WTC11 (cell line): ENCODE data around the gene ASTN2. TPM values are rescaled to one million over a fixed set of nuclear protein-coding genes. Genes with fewer than 3 reads are reported as not detected.

ENCODE experiments used
- ATAC-seq: fragments of 200-7000 bp; cut with Tn5 transposase; 2 replicates; pipeline ENCODE4 v1.10.0; 2021; ENCODE audit warnings: mild to moderate bottlenecking, moderate library complexity
- CTCF ChIA-PET: fragments of 300-600 bp; sonication (Branson Sonifier 250); formaldehyde crosslinking; loops from one replicate; lab custom pipeline; 2021; ENCODE audit warnings: antibody characterized with exemption; lab: Charles Lee
- POLR2A ChIA-PET: fragments of 350-600 bp; sonication (Branson Sonifier 250); formaldehyde crosslinking; loops from one replicate; lab custom pipeline; 2021; ENCODE audit warnings: antibody characterized with exemption; lab: Charles Lee
- DNase-seq: peaks from one replicate; pipeline ENCODE4 v3.0.0; 2021; ENCODE audit warnings: low spot score
- H3K27ac Mint-ChIP-seq: 2 replicates; pipeline ENCODE4 v1.8.0; 2021; ENCODE audit warnings: mixed read lengths
- H3K27me3 Mint-ChIP-seq: 2 replicates; pipeline ENCODE4 v1.8.0; 2021; ENCODE audit warnings: low read depth, mild to moderate bottlenecking, moderate library complexity, mixed read lengths
- H3K36me3 Mint-ChIP-seq: 2 replicates; pipeline ENCODE4 v1.8.0; 2021; ENCODE audit warnings: mixed read lengths
- H3K4me1 Mint-ChIP-seq: 2 replicates; pipeline ENCODE4 v1.8.0; 2022; ENCODE audit warnings: mixed read lengths
- H3K4me3 Mint-ChIP-seq: 2 replicates; pipeline ENCODE4 v1.8.0; 2021; ENCODE audit warnings: mild to moderate bottlenecking, moderate library complexity, mixed read lengths
- H3K9me3 Mint-ChIP-seq: 2 replicates; pipeline ENCODE4 v1.8.0; 2021; ENCODE audit warnings: mixed read lengths
- ATF1 ChIP-seq: sonication (generic); formaldehyde crosslinking; IDR thresholded peaks from 2 replicates; pipeline ENCODE4 v1.8.1; 2023; ENCODE audit warnings: mild to moderate bottlenecking, moderate library complexity, missing genetic modification reagents
- CREB1 ChIP-seq: sonication (generic); formaldehyde crosslinking; IDR thresholded peaks from 2 replicates; pipeline ENCODE4 v1.8.0; 2023; ENCODE audit warnings: mild to moderate bottlenecking, missing genetic modification reagents
- FOXP4 ChIP-seq: sonication (generic); formaldehyde crosslinking; IDR thresholded peaks from 2 replicates; pipeline ENCODE4 v1.8.0; 2022; ENCODE audit warnings: mild to moderate bottlenecking, missing genetic modification reagents
- GRHL2 ChIP-seq: fragments of 250-450 bp; sonication (Bioruptor Pico); IDR thresholded peaks from 2 replicates; pipeline ENCODE4 v1.8.0; 2022; ENCODE audit warnings: mild to moderate bottlenecking, moderate library complexity; ENCODE audit not compliant: insufficient replicate concordance, severe bottlenecking
- MYBL2 ChIP-seq: sonication (generic); formaldehyde crosslinking; IDR thresholded peaks from 2 replicates; pipeline ENCODE4 v1.8.1; 2023; ENCODE audit warnings: mild to moderate bottlenecking, moderate library complexity, missing genetic modification reagents
- NFE2L1 ChIP-seq: sonication (generic); formaldehyde crosslinking; IDR thresholded peaks from 2 replicates; pipeline ENCODE4 v1.8.1; 2023; ENCODE audit warnings: missing genetic modification reagents
- NR2C2 ChIP-seq: sonication (generic); formaldehyde crosslinking; IDR thresholded peaks from 2 replicates; pipeline ENCODE4 v1.8.0; 2022; ENCODE audit warnings: mild to moderate bottlenecking, missing genetic modification reagents
- NR3C1 ChIP-seq: sonication (generic); formaldehyde crosslinking; conservative IDR thresholded peaks from 2 replicates; pipeline ENCODE4 v1.8.1; 2023; ENCODE audit warnings: low read depth, mild to moderate bottlenecking, missing genetic modification reagents
- PRRX2 ChIP-seq: fragments of 250-450 bp; sonication (Bioruptor Pico); IDR thresholded peaks from 2 replicates; pipeline ENCODE4 v1.8.0; 2021; ENCODE audit warnings: mild to moderate bottlenecking
- SP1 ChIP-seq: sonication (generic); formaldehyde crosslinking; conservative IDR thresholded peaks from 2 replicates; pipeline ENCODE4 v1.8.1; 2022; ENCODE audit warnings: missing genetic modification reagents
- ZMAT4 ChIP-seq: fragments of 250-450 bp; sonication (Bioruptor Pico); IDR thresholded peaks from 2 replicates; pipeline ENCODE4 v1.9.0; 2021; ENCODE audit warnings: mild to moderate bottlenecking
- ZNF138 ChIP-seq: sonication (generic); formaldehyde crosslinking; conservative IDR thresholded peaks from 2 replicates; pipeline ENCODE4 v1.8.1; 2022; ENCODE audit warnings: mild to moderate bottlenecking, moderate library complexity, missing genetic modification reagents
- ZNF317 ChIP-seq: sonication (generic); formaldehyde crosslinking; IDR thresholded peaks from 2 replicates; pipeline ENCODE4 v1.8.1; 2023; ENCODE audit warnings: low read depth, mild to moderate bottlenecking, moderate library complexity, missing genetic modification reagents, borderline replicate concordance
- total RNA-seq: library from RNA; stranded (reverse); gene quantifications from 3 replicates; pipeline ENCODE4 v1.2.3, GENCODE V29; 2021
- TF ChIP-seq, protein P1 (sequence below): sonication (generic); formaldehyde crosslinking; IDR thresholded peaks from 2 replicates; pipeline ENCODE4 v1.8.0; 2023; ENCODE audit warnings: mild to moderate bottlenecking, missing genetic modification reagents
- TF ChIP-seq, protein P2 (sequence below): sonication (generic); formaldehyde crosslinking; IDR thresholded peaks from 2 replicates; pipeline ENCODE4 v1.8.1; 2022; ENCODE audit warnings: mild to moderate bottlenecking, missing genetic modification reagents, moderate library complexity, borderline replicate concordance
- TF ChIP-seq, protein P3 (sequence below): sonication (generic); formaldehyde crosslinking; IDR thresholded peaks from 2 replicates; pipeline ENCODE4 v1.8.0; 2022; ENCODE audit warnings: mild to moderate bottlenecking, missing genetic modification reagents
- TF ChIP-seq, protein P4 (sequence below): sonication (generic); formaldehyde crosslinking; IDR thresholded peaks from 2 replicates; pipeline ENCODE4 v1.8.0; 2022; ENCODE audit warnings: mild to moderate bottlenecking, missing genetic modification reagents

Gene ASTN2
- total RNA-seq, 1 experiment from 2014 or later = 16.2 TPM

DNA sequence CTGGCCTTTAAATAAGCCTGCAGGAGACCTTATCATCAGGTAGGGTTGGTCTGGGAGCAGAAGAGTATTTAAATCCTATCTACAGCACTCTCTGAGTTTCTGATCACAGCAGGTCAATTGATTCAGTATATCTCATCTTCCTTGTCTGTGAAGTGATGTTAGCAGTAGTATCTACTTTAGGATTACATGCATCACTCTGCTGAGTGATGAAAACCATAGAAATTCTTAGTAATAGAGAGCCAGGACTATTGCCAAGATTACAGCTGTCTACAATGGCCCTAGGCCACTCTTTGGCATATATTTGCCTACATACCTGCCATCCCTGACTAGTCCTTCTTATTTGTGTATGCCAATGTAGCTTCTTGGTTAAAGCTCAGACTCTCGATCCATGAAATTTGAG is 183.8 kb downstream of the ASTN2 start (continued):
- TF ChIP-seq, protein P1, sequence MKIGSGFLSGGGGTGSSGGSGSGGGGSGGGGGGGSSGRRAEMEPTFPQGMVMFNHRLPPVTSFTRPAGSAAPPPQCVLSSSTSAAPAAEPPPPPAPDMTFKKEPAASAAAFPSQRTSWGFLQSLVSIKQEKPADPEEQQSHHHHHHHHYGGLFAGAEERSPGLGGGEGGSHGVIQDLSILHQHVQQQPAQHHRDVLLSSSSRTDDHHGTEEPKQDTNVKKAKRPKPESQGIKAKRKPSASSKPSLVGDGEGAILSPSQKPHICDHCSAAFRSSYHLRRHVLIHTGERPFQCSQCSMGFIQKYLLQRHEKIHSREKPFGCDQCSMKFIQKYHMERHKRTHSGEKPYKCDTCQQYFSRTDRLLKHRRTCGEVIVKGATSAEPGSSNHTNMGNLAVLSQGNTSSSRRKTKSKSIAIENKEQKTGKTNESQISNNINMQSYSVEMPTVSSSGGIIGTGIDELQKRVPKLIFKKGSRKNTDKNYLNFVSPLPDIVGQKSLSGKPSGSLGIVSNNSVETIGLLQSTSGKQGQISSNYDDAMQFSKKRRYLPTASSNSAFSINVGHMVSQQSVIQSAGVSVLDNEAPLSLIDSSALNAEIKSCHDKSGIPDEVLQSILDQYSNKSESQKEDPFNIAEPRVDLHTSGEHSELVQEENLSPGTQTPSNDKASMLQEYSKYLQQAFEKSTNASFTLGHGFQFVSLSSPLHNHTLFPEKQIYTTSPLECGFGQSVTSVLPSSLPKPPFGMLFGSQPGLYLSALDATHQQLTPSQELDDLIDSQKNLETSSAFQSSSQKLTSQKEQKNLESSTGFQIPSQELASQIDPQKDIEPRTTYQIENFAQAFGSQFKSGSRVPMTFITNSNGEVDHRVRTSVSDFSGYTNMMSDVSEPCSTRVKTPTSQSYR (CRISPR knock-in tag) = no peak
- TF ChIP-seq NR3C1 (CRISPR knock-in tag) (no peak), ZNF138 (CRISPR knock-in tag) (no peak), NFE2L1 (CRISPR knock-in tag) (no peak), GRHL2 (CRISPR knock-in tag) (no peak), MYBL2 (no peak)

GRCh38 chr9:117224695-117225094 is 190.2 kb downstream of the ASTN2 start:
- Mint-ChIP-seq H3K4me1 (peaks cover 10% of the 10 kb centered on the region), H3K9me3 (no peaks in the 10 kb centered on the region)
- POLR2A ChIA-PET = no interaction called here

More at GRCh38 chr9:117224695-117225094, 190.2 kb downstream of the ASTN2 start:
- TF ChIP-seq FOXP4 (CRISPR knock-in tag) = no peak
- no peak for TF ChIP-seq NR2C2 (CRISPR knock-in tag)
- TF ChIP-seq ZNF317 = 0 out of 2 replicates have a peak, but pooled peaks have one; percentile 59
- no peak for TF ChIP-seq PRRX2
- no peak for TF ChIP-seq ZMAT4
- TF ChIP-seq, protein P2, sequence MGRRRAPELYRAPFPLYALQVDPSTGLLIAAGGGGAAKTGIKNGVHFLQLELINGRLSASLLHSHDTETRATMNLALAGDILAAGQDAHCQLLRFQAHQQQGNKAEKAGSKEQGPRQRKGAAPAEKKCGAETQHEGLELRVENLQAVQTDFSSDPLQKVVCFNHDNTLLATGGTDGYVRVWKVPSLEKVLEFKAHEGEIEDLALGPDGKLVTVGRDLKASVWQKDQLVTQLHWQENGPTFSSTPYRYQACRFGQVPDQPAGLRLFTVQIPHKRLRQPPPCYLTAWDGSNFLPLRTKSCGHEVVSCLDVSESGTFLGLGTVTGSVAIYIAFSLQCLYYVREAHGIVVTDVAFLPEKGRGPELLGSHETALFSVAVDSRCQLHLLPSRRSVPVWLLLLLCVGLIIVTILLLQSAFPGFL (CRISPR knock-in tag) = no peak
- TF ChIP-seq CREB1 = no peak
- TF ChIP-seq, protein P3, sequence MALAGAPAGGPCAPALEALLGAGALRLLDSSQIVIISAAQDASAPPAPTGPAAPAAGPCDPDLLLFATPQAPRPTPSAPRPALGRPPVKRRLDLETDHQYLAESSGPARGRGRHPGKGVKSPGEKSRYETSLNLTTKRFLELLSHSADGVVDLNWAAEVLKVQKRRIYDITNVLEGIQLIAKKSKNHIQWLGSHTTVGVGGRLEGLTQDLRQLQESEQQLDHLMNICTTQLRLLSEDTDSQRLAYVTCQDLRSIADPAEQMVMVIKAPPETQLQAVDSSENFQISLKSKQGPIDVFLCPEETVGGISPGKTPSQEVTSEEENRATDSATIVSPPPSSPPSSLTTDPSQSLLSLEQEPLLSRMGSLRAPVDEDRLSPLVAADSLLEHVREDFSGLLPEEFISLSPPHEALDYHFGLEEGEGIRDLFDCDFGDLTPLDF (CRISPR knock-in tag) = no peak
- no peak for TF ChIP-seq ATF1 (CRISPR knock-in tag)
- TF ChIP-seq, protein P4, sequence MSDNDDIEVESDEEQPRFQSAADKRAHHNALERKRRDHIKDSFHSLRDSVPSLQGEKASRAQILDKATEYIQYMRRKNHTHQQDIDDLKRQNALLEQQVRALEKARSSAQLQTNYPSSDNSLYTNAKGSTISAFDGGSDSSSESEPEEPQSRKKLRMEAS = peak; percentile 47; the same call in 1 of the 2 replicates
- TF ChIP-seq SP1 (CRISPR knock-in tag) = no peak
- CTCF ChIA-PET = no interaction called here
- peak; percentile 81 for ATAC-seq
- H3K27me3 Mint-ChIP-seq = no peaks in the 10 kb centered on the region
- DNase-seq = no peak
- H3K36me3 Mint-ChIP-seq = no peaks in the 10 kb centered on the region
- peak overlapping the region; percentile 1; the same call in 1 of the 2 replicates for H3K27ac Mint-ChIP-seq
- H3K4me3 Mint-ChIP-seq = no peak overlapping the region
